ENCODE data around the gene POLR1B. TPM values are rescaled to one million over a fixed set of nuclear protein-coding genes. Genes with fewer than 3 reads are reported as not detected.
A peak's percentile ranks its signal among the peaks of the same experiment; 100 is the strongest.

POLR1B gene
- total RNA-seq, 1 donor from 2014 or later = 40.8 TPM

GRCh38 chr2:112618383-112618782 is 76.1 kb downstream of the POLR1B start:
- H3K4me3 ChIP-seq (ENCODE audit: low read depth, low read length) = no peak overlapping the region
- H3K27me3 ChIP-seq (ENCODE audit: control insufficient read depth, insufficient read depth, low read length) = no peaks in the 10 kb centered on the region
- TF ChIP-seq, protein P1, sequence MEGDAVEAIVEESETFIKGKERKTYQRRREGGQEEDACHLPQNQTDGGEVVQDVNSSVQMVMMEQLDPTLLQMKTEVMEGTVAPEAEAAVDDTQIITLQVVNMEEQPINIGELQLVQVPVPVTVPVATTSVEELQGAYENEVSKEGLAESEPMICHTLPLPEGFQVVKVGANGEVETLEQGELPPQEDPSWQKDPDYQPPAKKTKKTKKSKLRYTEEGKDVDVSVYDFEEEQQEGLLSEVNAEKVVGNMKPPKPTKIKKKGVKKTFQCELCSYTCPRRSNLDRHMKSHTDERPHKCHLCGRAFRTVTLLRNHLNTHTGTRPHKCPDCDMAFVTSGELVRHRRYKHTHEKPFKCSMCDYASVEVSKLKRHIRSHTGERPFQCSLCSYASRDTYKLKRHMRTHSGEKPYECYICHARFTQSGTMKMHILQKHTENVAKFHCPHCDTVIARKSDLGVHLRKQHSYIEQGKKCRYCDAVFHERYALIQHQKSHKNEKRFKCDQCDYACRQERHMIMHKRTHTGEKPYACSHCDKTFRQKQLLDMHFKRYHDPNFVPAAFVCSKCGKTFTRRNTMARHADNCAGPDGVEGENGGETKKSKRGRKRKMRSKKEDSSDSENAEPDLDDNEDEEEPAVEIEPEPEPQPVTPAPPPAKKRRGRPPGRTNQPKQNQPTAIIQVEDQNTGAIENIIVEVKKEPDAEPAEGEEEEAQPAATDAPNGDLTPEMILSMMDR (IDR thresholded peaks at IDR 0.05; ENCODE audit: insufficient read depth, low read length, severe bottlenecking) = no peak
- no peaks in the 10 kb centered on the region for H3K36me3 ChIP-seq (ENCODE audit: control insufficient read depth, insufficient read depth, low read length)
- DNase-seq (ENCODE audit: low read depth) (no peak), FAIRE-seq (no peak)

GRCh38 chr2:112621790-112622527 is 79.7 kb downstream of the POLR1B start:
- TF ChIP-seq, protein P1 (IDR thresholded peaks at IDR 0.05; ENCODE audit: insufficient read depth, low read length, severe bottlenecking) = no peak
- peak; percentile 86 for DNase-seq (ENCODE audit: low read depth)
- H3K36me3 ChIP-seq (ENCODE audit: control insufficient read depth, insufficient read depth, low read length) = no peaks in the 10 kb centered on the region
- no peaks in the 10 kb centered on the region for H3K27me3 ChIP-seq (ENCODE audit: control insufficient read depth, insufficient read depth, low read length)
- no peak for FAIRE-seq
- H3K4me3 ChIP-seq (ENCODE audit: low read depth, low read length) = no peak overlapping the region

- no peak overlapping the region for H3K4me3 ChIP-seq (ENCODE audit: low read depth, low read length)
- no peaks in the 10 kb centered on the region for H3K36me3 ChIP-seq (ENCODE audit: control insufficient read depth, insufficient read depth, low read length)
- TF ChIP-seq, protein P1 (IDR thresholded peaks at IDR 0.05; ENCODE audit: insufficient read depth, low read length, severe bottlenecking) = no peak
- DNase-seq (ENCODE audit: low read depth) (peak; percentile 95), FAIRE-seq (no peak)
- no peaks in the 10 kb centered on the region for H3K27me3 ChIP-seq (ENCODE audit: control insufficient read depth, insufficient read depth, low read length)
These were observed 80.2 kb downstream of the POLR1B start for GRCh38 chr2:112622528-112622849.

- DNase-seq (ENCODE audit: low read depth) (peak; percentile 98), FAIRE-seq (no peak)
- Histone ChIP-seq H3K36me3 (ENCODE audit: control insufficient read depth, insufficient read depth, low read length) (no peaks in the 10 kb centered on the region), H3K4me3 (ENCODE audit: low read depth, low read length) (no peak overlapping the region), H3K27me3 (ENCODE audit: control insufficient read depth, insufficient read depth, low read length) (no peaks in the 10 kb centered on the region)
- TF ChIP-seq, protein P1 (IDR thresholded peaks at IDR 0.05; ENCODE audit: insufficient read depth, low read length, severe bottlenecking) = no peak
These were observed 81.9 kb downstream of the POLR1B start for GRCh38 chr2:112623913-112624777.

DNA sequence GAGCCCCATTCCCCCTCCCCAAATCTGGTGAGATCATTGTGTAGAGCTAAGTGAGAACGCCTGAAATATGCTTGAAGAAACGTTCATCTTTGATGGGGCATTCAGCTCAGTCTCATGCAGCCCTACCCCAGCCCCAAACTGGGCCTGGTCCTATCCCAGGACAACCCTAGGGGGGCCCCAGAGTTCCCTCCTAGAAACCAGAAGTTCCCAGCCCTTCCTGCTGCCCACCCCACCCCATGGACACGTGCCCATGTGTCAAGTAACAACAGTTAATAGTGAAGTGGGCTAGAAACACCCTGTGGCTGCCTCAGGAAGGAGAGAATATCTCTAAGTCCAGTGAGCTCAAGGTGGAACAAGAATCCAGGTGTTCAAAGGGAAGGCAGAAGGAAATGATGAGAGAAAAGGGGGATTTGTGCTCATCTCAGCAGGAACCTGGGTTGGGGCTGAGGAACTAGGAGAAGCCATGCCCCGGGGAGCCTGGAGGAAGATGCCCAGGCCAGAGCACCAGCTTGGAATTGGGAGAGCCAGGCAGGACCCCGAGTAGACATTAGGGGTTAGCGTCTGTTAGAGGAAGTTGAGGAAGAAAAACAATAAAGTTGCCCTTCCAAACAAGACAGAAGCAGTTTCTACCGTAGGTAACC is 83.3 kb downstream of the POLR1B start:
- no peaks in the 10 kb centered on the region for H3K27me3 ChIP-seq (ENCODE audit: control insufficient read depth, insufficient read depth, low read length)
- FAIRE-seq (no peak), DNase-seq (ENCODE audit: low read depth) (no peak)
- TF ChIP-seq, protein P1 (IDR thresholded peaks at IDR 0.05; ENCODE audit: insufficient read depth, low read length, severe bottlenecking) = no peak
- H3K4me3 ChIP-seq (ENCODE audit: low read depth, low read length) = no peak overlapping the region
- H3K36me3 ChIP-seq (ENCODE audit: control insufficient read depth, insufficient read depth, low read length) = no peaks in the 10 kb centered on the region

All from bronchial epithelial cell (primary cell).